IPS-NIHi7 (cell line): ENCODE data around the gene PAPPA2.

Experiments used
- DNase-seq: peaks from one replicate; pipeline ENCODE4 v3.0.0; 2012; ENCODE audit warnings: mixed read lengths; ENCODE audit errors: extremely low spot score

The PAPPA2 gene

DNA sequence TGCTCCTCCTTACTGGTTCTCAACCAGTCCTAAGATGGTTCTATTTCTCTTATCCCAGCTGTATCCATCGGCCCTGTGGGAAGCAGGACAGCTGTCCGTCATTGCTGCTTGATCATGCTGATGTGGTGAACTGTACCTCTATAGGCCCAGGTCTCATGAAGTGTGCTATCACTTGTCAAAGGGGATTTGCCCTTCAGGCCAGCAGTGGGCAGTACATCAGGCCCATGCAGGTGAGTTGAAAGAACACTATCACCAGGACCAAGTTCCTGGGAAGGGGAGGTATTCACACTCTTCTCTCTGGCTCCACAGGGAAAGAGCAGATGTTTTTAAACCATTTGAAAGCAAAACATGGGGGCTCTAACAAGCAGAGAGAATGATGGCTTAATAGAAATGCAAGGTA is 302.6 kb downstream of the PAPPA2 start:
- DNase-seq, result peak; percentile 54

DNA sequence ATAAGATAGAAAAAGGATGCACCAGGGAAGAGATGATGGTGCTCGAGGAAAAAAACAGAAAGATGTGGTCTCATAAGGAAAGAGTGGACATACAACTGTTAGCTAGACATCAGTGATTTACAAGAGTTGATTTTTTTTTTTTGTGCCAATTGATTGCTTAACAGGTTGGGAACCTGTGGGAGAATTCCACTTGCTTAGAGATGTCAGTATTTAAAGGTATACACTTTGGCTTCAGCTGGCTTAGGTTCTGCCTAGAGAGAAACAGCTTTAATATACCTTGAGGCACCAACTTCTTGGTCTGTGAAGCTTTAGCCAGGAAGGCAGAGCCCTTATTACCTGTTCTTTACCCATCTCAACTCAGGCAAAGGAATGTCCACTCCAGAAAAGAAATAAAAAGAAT is 303.8 kb downstream of the PAPPA2 start:
- DNase-seq, result no peak

DNA sequence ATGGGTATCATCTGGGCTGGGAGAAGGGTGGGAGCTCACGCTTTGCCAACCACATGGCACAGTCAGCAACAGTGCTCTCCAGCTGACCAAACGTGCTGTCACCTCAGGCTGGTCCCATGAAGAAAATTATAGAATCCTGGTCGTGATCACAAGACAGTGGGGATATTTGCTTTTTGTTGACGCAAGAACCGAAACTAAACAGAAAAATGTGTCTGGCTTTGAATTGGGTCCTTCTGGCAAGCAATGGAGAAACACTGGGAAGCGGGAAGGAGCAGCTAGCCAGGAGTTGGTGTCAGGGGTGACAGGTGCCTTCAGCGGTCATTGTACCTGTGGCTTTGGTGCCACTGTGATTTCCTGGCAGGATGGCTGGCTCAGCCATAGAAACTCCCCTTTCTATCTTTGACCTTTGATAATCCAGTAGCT is 304.8 kb downstream of the PAPPA2 start:
- DNase-seq, result no peak

DNA sequence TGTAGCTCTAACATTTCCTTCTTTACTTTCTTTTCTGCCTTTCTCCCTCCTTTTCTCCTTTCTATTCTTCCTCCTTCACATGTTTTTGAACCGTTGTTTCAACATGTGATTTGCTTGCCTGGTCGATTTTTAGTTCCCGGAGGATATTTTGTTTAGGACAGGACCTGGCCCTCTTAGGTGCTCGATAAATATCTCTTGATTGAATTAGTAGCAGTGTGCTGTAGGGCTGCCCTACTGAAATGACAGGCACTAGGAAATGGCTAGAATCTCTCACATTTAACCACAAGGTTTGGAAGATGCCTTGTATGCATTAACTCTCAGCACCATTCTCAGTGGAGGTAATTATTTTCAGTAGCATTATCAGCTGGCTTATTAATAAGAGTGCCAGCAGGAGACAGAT is 305.6 kb downstream of the PAPPA2 start:
- no peak for DNase-seq

DNA sequence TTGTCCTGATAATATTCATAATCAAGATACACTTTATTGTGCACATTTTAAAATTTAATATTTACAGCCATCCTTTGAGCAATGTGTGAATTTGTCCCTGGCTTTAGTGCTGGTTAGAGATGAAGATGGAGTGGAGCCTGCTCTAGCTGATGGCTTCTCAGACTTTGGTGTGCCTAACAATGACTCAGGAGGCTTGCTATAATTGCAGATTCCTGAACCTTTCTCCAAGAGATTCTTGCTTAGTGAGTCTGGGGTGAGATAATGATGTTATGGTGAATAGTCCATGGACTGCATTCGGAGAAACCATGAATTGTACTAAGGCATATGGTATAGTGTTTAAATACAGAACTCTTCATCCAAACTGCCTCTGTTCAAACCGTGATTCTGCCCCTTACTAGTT is 307.1 kb downstream of the PAPPA2 start:
- no peak for DNase-seq

DNA sequence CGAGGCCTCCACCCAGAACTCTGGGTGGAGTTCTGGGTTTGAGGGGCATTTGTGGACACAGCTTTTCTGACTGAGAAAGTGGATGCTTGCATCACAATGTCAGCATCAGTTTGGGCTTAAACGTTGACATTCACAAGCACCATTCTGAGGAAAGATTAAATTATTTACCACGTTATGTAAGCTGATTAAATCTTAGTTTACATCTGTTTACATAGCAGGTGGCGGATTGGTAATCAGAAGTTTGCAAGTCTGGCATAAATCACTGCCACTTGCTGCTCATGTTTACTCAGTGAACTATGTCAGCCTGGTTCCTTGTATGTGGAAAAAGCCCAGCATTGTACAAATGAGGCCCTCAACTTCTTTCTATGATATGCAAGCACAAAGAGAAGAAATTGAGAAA is 310.1 kb downstream of the PAPPA2 start:
- no peak for DNase-seq

DNA sequence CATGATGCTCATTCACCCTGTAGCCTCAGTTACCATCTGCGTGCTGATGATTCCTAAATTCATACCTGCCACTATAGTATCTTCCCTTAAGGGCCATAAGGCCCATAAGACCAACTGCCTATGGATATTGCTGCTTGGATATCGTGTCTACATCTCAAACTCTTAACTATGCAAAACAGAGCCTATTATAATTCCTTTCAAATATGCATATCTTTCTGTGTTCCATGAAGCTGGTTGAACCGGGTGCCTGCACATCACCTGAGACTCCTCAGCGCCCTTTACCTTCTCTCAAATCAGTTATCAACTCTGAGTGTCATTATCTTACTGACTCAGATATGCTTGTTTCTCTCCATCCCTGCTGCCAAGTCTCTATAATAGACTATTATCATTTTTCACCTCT is 311.2 kb downstream of the PAPPA2 start:
- no peak for DNase-seq

DNA sequence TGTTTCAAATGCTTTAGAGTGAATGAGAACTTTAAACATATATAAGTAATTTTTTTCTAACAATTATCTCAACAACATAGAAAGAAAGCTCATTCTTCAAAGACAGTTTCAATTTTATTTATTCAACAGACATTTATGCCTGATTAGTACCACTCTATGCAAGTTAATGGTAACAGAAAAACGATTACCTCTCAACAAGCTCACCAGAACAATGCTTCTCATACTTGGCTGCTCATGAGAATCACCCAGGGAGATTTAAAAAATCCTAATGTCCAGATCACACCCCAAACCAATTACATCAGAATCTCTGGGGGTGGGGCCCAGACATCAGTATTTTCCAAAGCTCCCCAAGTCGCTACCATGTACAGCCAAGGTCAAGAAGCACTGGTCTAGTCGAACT is 312.4 kb downstream of the PAPPA2 start:
- DNase-seq, result no peak

DNA sequence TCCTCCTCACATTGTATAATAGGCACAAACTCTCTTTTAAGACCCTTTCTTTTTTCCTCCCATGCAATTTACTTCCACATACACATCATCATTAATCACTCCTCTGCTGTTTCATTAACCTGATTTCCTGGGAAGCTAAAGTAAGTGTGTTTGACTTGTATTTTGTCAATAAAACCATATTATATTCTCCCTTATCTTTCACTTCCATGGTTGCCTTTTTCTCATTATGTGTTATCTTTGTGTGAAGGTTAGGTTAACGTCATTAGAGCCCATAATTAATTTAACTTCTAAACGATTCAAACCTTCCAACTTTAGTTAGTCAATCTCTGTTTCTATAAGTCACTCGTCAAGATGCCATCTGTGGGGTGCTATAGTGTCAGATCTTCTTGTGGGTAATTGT is 313.0 kb downstream of the PAPPA2 start:
- DNase-seq, result no peak

DNA sequence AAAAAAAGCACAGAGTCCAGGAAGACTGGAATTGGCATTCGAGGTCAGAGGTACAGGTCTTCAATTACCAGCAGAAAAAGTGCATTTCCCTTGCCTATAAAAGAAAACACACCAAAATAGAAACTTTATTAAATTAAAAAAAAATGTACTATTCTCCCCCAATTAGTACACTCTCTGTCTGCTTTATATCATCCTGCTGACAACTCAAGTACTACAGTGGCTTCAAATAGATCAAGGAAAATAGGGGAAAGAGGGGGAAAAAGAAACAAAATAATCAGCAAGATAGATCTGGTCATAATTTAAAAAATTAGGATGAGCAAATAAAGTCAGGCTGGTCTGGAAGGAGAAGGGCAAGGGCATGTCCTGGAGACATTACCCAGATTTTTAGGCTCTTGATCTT is 315.1 kb downstream of the PAPPA2 start:
- no peak for DNase-seq

DNA sequence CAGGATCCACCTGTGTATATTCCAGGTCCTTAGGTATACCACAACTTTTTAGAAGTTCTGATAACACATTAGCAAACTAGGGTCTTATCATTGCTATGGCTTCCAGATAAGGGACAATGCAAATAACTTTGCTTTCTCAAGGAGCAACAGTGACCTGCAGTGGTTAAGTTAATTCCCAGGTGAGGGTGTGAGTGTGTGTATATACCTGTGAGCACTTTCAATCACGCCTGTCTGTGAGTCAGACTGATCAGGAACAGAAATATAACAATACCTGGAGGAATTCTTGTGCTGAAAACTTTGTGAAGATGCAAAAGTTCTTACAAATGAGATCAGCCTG is 317.0 kb downstream of the PAPPA2 start:
- DNase-seq, result no peak

DNA sequence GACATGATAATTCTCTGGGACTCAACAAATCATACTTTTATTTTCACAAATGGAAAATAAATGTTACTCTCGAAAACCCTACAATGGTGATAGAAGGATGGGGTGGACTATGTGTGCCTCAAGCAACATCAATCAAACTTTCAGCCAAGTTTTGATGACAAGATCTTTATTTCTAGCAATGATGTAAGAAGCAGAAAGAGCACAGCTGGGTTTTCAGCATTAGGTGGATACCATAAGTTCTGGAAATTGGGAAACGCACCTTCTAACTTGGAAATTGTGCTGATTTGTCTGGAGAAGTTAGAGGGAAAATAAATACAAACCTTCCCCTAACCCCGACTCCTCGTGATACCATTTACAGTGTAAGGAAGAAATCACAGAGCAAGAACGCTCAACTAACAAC is 320.3 kb downstream of the PAPPA2 start:
- DNase-seq, result no peak

DNA sequence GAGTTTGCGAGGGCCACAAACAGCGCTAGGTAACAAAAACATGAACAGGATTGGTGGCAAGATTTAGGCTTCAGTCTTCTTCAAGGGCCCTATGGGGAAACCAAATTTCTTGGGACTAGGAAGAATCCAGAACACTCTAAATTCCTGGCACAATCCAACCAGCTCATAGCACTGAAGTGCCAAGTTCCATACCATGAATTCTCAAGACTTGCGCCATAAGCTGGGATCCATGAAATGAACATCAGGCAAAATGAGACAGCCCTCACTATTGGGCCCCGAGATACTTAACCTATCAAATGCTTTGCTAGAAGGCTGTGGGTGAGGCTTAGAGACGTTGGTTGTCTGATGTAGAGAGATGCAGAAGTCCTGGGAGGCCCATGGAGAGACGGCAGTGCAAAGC is 322.1 kb downstream of the PAPPA2 start:
- no peak for DNase-seq

DNA sequence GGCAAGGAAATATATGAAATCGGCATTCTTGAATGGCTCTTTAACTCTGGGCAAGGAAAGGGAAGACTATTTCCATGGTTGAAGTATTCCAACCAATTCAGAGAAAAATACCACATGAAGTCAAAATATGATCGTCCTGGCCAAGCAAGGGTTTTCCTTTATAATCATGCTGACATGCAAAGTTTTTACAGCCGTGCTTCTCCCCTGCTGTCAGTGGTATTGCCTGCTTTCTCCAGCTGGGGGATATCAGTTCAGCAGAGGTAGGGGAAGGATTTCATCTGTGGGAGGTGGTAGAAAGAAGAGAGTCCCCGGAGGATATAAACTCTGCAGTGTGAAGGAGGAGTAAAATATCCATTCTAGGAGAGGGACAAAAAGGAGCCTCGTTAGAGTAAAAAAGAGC is 322.8 kb downstream of the PAPPA2 start:
- no peak for DNase-seq

DNA sequence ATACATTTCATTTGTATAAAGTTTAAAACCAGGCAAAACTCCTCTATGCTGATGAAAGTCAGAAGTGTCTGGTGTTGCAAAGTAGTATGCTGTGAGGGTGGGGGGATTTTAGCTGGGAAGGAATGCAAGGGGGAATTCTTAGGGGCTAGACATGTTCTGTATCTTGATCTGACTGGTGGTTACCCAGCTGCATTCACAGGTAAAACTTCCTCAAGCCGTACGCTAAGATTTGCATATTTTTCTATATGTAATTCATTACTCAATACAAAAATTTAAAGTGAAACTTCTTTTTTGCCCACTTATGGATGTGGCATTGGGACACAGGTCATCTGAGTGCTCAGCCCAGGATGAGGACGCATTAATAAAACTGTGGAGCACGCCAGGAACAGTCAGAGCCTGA is 323.3 kb downstream of the PAPPA2 start:
- no peak for DNase-seq

DNA sequence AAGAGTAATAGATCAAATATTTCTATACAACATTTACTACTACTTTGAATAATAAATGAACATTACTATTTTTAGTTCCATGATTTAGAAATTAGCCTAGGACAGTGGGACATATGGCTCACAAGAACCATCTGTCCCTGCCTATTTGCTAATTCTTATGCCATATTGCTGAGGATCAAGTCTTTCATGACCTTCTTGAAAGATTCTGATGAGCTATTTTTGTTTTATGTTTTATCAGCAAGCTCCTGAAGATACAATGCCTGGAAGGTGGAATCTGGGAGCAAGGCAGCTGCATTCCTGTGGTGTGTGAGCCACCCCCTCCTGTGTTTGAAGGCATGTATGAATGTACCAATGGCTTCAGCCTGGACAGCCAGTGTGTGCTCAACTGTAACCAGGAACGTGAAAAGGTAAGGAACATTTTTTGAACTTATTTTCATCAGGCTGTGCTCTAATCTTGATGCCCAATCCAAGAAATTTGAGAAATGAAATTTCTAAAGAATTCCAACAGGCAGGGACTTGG is 326.7 kb downstream of the PAPPA2 start:
- no peak for DNase-seq

DNA sequence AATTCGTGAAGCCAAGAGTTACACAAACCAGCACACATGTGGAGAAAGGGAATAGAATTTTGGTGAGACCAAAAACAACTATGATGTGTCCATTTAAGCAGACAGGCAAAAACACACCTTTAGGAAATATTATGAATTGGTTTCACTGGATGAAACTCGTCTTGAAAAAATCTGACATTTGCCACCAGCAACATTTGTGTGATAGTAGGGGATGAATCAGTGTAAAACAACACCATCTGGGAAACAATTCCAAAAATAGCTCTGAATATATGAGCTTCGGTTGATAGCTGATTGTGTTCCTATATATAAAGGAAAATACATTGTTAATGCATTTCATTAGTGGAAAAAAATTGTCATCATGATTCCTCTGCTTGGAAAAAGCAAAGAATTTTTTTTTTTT is 327.8 kb downstream of the PAPPA2 start:
- DNase-seq, result no peak

DNA sequence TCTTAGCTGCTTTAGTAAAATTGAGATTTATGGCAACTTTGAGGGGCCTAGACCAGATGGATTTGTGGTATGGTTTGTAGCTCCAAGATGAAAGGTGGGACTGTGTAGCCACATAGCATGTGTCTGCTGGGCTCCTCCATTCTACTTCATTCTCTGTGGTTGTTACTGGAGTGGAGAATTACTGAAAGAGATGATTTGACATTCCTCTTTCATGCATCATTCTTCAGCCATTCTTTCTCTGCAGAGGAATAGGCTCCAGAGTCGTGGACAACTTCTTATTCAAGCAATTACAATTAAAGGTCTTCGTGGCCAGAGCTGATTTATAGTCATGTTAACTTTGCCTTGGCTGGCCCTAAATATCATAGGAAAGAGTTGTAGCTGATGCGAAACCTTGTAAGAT is 328.9 kb downstream of the PAPPA2 start:
- DNase-seq, result no peak

DNA sequence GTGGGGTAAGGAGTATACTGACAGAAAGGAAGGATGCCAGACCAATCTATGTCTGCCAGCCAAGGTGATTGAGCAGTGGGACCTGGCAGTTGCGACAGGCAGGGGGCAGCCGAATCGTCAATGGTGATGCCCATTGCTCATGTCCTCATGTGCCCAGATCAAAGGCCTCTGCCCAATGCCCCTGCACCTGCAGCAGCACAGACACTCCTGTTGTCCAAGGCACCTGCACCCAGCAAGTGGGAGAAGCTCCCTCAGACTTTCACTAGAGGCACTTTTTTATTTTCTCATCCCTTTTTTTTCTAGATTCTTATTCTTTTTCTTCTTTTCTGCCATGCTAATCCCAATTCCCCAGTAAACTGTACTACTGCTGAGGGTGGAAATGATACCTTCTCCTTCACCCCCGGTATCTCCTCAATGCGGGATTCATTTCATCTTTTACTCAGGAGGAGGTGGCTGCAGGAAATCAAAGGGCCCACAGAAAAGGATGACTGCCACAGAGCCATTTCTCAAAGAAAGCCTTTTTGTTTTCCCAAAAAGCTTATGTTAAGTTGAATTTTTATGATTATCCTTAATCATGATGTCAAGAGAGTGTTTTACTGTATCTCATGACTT is 332.0 kb downstream of the PAPPA2 start:
- DNase-seq, result no peak

DNA sequence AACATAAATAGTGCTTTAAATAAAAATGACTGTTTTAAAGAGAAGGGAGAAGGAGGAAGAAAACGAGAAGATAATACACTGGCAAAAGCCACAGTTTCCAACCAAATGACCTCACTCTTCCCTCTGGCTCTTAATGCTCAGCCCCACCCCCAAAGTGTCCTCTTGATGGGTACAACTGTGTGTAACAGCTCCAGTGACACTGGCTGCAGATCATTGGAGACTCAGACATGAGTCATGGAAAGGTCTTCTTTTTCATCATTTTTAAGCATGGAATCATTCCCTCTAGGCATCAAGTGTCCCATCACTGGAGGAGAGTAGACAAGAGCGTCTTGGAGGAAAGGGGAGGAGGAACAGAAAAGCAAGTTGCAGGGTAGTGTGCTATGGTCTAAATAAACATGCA is 333.0 kb downstream of the PAPPA2 start:
- DNase-seq, result no peak

DNA sequence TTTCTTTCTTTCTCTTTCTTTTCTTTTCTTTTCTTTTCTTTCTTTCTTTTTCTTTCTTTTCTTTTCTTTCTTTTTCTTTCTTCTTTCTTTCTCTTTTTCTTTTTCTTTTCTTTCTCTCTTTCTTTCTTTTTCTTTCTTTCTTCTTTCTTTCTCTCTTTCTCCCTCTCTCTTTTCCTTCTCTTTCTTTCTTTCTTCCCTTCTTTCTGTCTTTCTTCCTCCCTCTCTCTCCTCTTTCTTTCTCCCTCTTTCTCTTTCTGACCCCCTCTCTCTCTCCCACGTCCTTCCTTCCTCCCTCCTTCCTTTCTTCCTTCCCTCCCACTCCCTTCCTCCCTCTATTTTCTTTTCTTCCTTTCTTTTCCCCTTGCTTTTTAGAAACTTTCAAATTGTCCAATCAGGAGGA is 333.6 kb downstream of the PAPPA2 start:
- no peak for DNase-seq

DNA sequence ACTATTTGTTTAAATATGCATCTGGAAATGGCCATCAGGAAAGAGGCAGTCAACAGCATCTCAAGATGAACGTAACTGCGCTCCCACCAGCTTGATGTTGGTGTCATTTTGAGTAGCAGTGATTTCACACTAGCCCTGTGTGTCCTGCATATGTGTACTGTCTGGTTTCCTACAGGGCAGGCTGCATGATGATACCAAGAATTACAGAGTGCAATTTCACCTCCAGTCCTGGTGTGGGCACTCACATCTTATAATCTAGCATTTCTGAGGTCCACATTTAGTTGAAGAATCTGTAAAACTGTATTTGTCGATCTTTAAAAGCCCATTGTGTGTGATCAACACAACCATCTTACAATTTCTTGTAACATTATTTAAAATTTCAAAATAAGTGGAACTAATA is 336.4 kb downstream of the PAPPA2 start:
- no peak for DNase-seq

DNA sequence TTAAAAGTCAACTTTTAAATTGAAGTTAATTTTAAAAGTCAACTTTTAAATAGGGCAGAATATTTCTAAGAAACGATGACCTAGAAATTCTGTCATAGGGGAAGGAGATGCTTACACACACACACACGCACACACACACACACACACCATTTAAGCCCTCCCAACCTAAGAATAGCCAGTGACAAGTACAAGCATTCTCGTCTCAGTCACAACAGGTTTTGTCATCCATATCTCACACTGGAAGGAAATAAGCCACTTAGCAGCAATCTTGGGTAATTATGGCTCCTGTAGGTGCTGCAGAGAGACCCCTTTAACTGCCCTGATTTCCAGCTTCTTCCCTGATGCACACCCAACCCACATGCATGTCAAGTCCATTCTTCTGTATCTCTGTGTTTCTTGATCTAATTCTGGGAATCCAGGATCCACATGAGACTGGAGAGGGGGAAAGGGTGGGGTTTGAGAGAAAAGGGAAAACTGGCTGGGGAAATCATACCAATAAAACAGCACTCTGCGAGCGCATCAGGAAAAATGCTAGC is 338.1 kb downstream of the PAPPA2 start:
- no peak for DNase-seq

DNA sequence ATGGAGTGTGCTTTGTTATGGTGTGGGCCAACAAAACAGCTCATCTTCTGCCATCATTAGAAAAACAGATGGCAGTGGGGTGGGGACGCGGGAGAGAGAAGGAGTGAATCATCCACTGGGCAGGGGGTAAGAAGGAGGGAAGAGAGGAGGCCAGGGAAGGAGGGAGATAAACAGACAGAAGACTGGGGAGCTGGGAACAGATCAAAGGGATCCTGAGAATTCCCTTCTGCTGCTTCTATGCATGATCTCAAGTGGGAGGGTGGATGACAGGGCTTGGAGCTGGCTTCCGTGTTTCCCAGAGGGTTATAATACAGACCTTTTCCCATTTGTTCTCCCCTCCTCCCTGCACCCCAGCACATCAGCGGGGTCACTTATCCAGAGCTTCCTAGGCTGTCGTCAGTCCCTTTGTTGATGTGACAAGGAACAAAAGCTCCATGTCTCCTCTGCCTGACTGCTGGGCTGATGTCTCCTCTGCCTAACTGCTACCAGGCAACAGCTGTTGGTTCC is 338.6 kb downstream of the PAPPA2 start:
- DNase-seq, result peak; percentile 45
